ENCODE measurements around the gene MTMR2. TPM values are rescaled to one million over a fixed set of nuclear protein-coding genes. Genes with fewer than 3 reads are reported as not detected.

MTMR2 gene
- polyA plus RNA-seq, 1 of the 3 experiments (the other 2 are of a cell fraction): 8.6 TPM

GRCh38 chr11:95964281-95964680 is 40.4 kb upstream of the MTMR2 start (continued):
- TF ChIP-seq REST (IDR thresholded peaks at IDR 0.05; ENCODE audit: low read depth, low read length) (no peak), EP300 (IDR thresholded peaks at IDR 0.05; ENCODE audit: borderline replicate concordance in 1 of 2, low read depth in 1 of 2, low read length in 1 of 2) (no peak), JUND (IDR thresholded peaks at IDR 0.05) (no peak)

GRCh38 chr11:95961758-95962157 is 37.9 kb upstream of the MTMR2 start:
- DNase-seq: no peak
- Histone ChIP-seq H4K20me1 (ENCODE audit: insufficient read depth) (no peaks in the 10 kb centered on the region), H3K9me3 (no peaks in the 10 kb centered on the region), H3K79me2 (ENCODE audit: insufficient read depth) (no peaks in the 10 kb centered on the region), H3K4me3 (ENCODE audit: low read depth in 2 of 2, low read length in 1 of 2) (no peak overlapping the region), H2AFZ (ENCODE audit: low read depth) (no peak overlapping the region), H3K4me1 (ENCODE audit: control insufficient read depth in 1 of 2, insufficient read depth in 2 of 2, low read depth in 1 of 2, low read length in 1 of 2) (no peaks in the 10 kb centered on the region), H3K36me3 (replicated peaks in 1 of 2; ENCODE audit: control insufficient read depth in 1 of 2, insufficient read depth in 2 of 2, low read length in 1 of 2) (no peaks in the 10 kb centered on the region), H3F3A (replicated peaks; ENCODE audit: insufficient read depth) (no peaks in the 10 kb centered on the region), H3K27me3 (ENCODE audit: insufficient read depth) (no peaks in the 10 kb centered on the region), H3K4me2 (no peak overlapping the region), H3K9me2 (no peaks in the 10 kb centered on the region), H3K9ac (no peak overlapping the region), H3K27ac (ENCODE audit: low read depth in 2 of 2, low read length in 1 of 2) (no peak overlapping the region)
- 95% methylated on average over 1 of the region's 1 CpG for WGBS (ENCODE audit: low lambda C conversion rate)
- no peak for TF ChIP-seq RFX5 (IDR thresholded peaks at IDR 0.05; ENCODE audit: low read length)
- TF ChIP-seq, protein P1, sequence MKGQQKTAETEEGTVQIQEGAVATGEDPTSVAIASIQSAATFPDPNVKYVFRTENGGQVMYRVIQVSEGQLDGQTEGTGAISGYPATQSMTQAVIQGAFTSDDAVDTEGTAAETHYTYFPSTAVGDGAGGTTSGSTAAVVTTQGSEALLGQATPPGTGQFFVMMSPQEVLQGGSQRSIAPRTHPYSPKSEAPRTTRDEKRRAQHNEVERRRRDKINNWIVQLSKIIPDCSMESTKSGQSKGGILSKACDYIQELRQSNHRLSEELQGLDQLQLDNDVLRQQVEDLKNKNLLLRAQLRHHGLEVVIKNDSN (IDR thresholded peaks at IDR 0.05; ENCODE audit: borderline replicate concordance, low read depth): no peak
- TF ChIP-seq PBX3 (IDR thresholded peaks at IDR 0.05): no peak
- no peak for TF ChIP-seq GABPA (IDR thresholded peaks at IDR 0.05; ENCODE audit: low read depth)
- TF ChIP-seq, protein P2, sequence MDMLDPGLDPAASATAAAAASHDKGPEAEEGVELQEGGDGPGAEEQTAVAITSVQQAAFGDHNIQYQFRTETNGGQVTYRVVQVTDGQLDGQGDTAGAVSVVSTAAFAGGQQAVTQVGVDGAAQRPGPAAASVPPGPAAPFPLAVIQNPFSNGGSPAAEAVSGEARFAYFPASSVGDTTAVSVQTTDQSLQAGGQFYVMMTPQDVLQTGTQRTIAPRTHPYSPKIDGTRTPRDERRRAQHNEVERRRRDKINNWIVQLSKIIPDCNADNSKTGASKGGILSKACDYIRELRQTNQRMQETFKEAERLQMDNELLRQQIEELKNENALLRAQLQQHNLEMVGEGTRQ (IDR thresholded peaks at IDR 0.05; ENCODE audit: borderline replicate concordance, low read depth, low read length): no peak
- TF ChIP-seq REST (IDR thresholded peaks at IDR 0.05; ENCODE audit: low read depth, low read length): no peak
- TF ChIP-seq CTCF (IDR thresholded peaks at IDR 0.05): no peak
- CTCF ChIA-PET: no interaction called here
- POLR2A ChIA-PET: no interaction called here
